ENCODE results near the gene GPBAR1. TPM values are rescaled to one million over a fixed set of nuclear protein-coding genes. Genes with fewer than 3 reads are reported as not detected.

Gene GPBAR1
- total and polyA plus RNA-seq, 2 of the 8 experiments (the other 6 are each of a cell fraction or from before 2014, with no cell fraction given), result 0.32 to 0.59 TPM

GRCh38 chr2:218260742-218261422 lies at the start of gene GPBAR1 (continued):
- no peak for TF ChIP-seq EZH2 (IDR thresholded peaks at IDR 0.05; ENCODE audit: low read depth, low read length, severe bottlenecking)
